Lung (tissue), 12 donors: ENCODE data around the gene BCR. TPM values are rescaled to one million over a fixed set of nuclear protein-coding genes. Genes with fewer than 3 reads are reported as not detected.

Source experiments
- ATAC-seq: fragments of 200-7000 bp; cut with Tn5 transposase; one replicate; pipeline ENCODE4 v1.9.1; 2020; ENCODE audit warnings: moderate number of reproducible peaks; ENCODE audit not compliant: insufficient read depth, low FRiP score
- DNase-seq, 3 donors: peaks; one replicate each; pipeline ENCODE4 v3.0.0-alpha.2; 2013 to 2017
- H3K27ac ChIP-seq, 2 donors: one replicate each; pipeline ENCODE4 v1.5.1; 2013; ENCODE audit warnings: mild to moderate bottlenecking in 2 of 2, moderate library complexity in 2 of 2, control low read depth in 1 of 2, inconsistent platforms in 1 of 2, low read depth in 1 of 2, low read length in 1 of 2
- H3K27me3 ChIP-seq, 3 donors: one replicate each; pipeline ENCODE4 v1.5.1; 2013; ENCODE audit warnings: low read length in 2 of 3; ENCODE audit not compliant: control insufficient read depth in 3 of 3, insufficient read depth in 3 of 3
- H3K36me3 ChIP-seq, 4 donors: one replicate each; pipeline ENCODE4 v1.5.1; 2013; ENCODE audit warnings: low read length in 4 of 4, mild to moderate bottlenecking in 1 of 4, moderate library complexity in 1 of 4; ENCODE audit not compliant: control insufficient read depth in 4 of 4, insufficient read depth in 4 of 4
- H3K4me1 ChIP-seq, 5 donors: one replicate each; pipeline ENCODE4 v1.5.1; 2013; ENCODE audit warnings: low read length in 5 of 5, mild to moderate bottlenecking in 2 of 5, moderate library complexity in 1 of 5; ENCODE audit not compliant: control insufficient read depth in 5 of 5, insufficient read depth in 5 of 5
- H3K4me3 ChIP-seq: one replicate; pipeline ENCODE4 v1.5.1; 2013; ENCODE audit warnings: mild to moderate bottlenecking, control low read depth, moderate library complexity
- H3K9ac ChIP-seq, 2 donors: one replicate each; pipeline ENCODE4 v1.5.1; 2013; ENCODE audit warnings: low read length in 2 of 2, control low read depth in 1 of 2; ENCODE audit not compliant: insufficient read depth in 1 of 2
- H3K9me3 ChIP-seq, 4 donors: one replicate each; pipeline ENCODE4 v1.5.1; 2013; ENCODE audit warnings: low read length in 3 of 4, mild to moderate bottlenecking in 1 of 4, moderate library complexity in 1 of 4; ENCODE audit not compliant: control insufficient read depth in 4 of 4, insufficient read depth in 3 of 4
- CTCF ChIP-seq: IDR thresholded peaks from 2 replicates; pipeline ENCODE4 v1.5.1; 2012; ENCODE audit warnings: mild to moderate bottlenecking; ENCODE audit errors: control extremely low read depth, extremely low read depth
- WGBS, 2 donors: extraction: QIAGEN DNeasy Blood & Tissue Kit; methylation state at CpG; one replicate each; pipeline ENCODE4 v1.1.7; 2013; 5-methylcytosine and 5-hydroxymethylcytosine counted together
- polyA plus RNA-seq, 2 donors: library from polyadenylated mRNA; stranded (reverse); fragments of 200-250 nt; gene quantifications; one replicate each; pipeline ENCODE4 v1.2.1, GENCODE V29; 2013
- total RNA-seq, 2 donors: library from RNA; depleted of rRNA in 1 of 2; stranded (reverse); fragments of >200 nt in 1 of 2; gene quantifications; one replicate each; pipeline ENCODE4 v1.2.1, GENCODE V29; 2014 to 2021
- donor health status: control.
- donor health status: control.
- donor health status: Bipolar disorder and iron deficiency.
- donor health status: healthy.
- donor health status: DM: yes; HTN: yes; CAD: no.

BCR gene
- total and polyA plus RNA-seq, 4 donors = 21.8 to 67.3 (median 31.8) TPM

DNA sequence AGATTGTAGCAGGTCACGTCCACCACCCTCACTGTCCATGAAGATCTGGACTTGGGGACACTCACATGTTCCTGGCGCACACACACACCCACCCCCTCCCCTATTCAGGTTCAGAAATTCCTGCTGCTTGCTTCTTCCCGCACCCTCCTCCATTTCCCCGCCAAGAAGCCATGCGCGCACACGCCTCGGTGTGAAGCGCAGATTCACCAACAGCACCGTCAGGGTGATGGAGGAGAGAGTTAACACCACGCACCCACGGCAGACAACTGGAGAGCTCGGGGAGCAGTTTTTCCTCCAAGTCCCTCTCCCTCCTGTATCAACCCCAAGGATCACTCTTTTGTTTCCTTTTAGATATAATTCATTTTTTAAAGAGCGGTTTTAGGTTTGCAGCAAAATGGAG is 113.4 kb downstream of the BCR start:
- Histone ChIP-seq H3K9me3 (peaks cover 0 to 1% (median 0%) of the 10 kb centered on the region in 4 donors), H3K9ac (no peak overlapping the region), H3K4me1 (no peaks in the 10 kb centered on the region), H3K27me3 (no peaks in the 10 kb centered on the region), H3K4me3 (no peak overlapping the region), H3K27ac (no peak overlapping the region), H3K36me3 (peaks cover 7 to 58% (median 12%) of the 10 kb centered on the region in 4 donors)
- no peak for TF ChIP-seq CTCF
- no peak for ATAC-seq
- WGBS, 2 donors = 89 to 98% methylated on average over 14 of the region's 14 CpGs
- no peak for DNase-seq

- Histone ChIP-seq H3K27me3 (no peaks in the 10 kb centered on the region), H3K36me3 (peaks cover 7 to 53% (median 12%) of the 10 kb centered on the region in 4 donors), H3K9me3 (peaks cover 0 to 1% (median 0%) of the 10 kb centered on the region in 4 donors), H3K4me3 (no peak overlapping the region), H3K9ac (no peak overlapping the region), H3K4me1 (no peaks in the 10 kb centered on the region), H3K27ac (no peak overlapping the region)
- 91 to 98% methylated on average over 11 of the region's 11 CpGs for WGBS, 2 donors
- DNase-seq (no peak), ATAC-seq (no peak)
- TF ChIP-seq CTCF = no peak
These were observed 113.9 kb downstream of the BCR start for GRCh38 chr22:23294221-23294620.

DNA sequence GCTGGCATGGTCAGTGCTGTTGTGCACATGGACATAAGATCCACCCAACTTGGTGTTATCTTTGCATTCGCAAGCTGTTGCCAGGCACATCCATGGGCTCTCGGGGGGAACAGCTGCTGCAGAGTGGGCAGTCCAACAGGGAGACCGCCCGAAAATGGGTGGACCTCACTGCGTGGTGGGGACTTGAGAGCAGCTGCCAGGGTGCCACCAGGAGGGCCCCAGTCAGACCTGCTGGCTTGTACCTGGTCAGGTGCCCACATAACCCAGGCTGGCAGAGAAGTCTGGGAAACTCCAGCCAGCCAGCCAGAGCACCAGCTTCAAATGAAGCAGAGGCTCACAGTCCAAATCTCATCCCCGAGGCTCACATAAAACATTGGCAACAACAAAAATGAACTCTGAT is 120.2 kb downstream of the BCR start:
- no peak overlapping the region for H3K4me3 ChIP-seq
- WGBS, 2 donors = 91 to 95% methylated on average over 6 of the region's 6 CpGs
- H3K27me3 ChIP-seq = no peaks in the 10 kb centered on the region
- peaks cover 2 to 32% (median 8%) of the 10 kb centered on the region in 4 donors for H3K36me3 ChIP-seq
- DNase-seq (no peak), ATAC-seq (no peak)
- TF ChIP-seq CTCF = no peak
- no peak overlapping the region for H3K9ac ChIP-seq
- no peaks in the 10 kb centered on the region for H3K9me3 ChIP-seq
- H3K4me1 ChIP-seq = peaks cover 0 to 5% (median 3%) of the 10 kb centered on the region in 5 donors
- no peak overlapping the region for H3K27ac ChIP-seq

- ATAC-seq (no peak), DNase-seq (no peak)
- H3K27ac ChIP-seq = no peak overlapping the region
- no peak overlapping the region for H3K4me3 ChIP-seq
- H3K36me3 ChIP-seq = peaks cover 0 to 30% (median 6%) of the 10 kb centered on the region in 4 donors
- peaks cover 0 to 16% (median 6%) of the 10 kb centered on the region in 5 donors for H3K4me1 ChIP-seq
- no peak for TF ChIP-seq CTCF
- 90 to 92% methylated on average over 7 of the region's 7 CpGs for WGBS, 2 donors
- H3K9ac ChIP-seq = no peak overlapping the region
- no peaks in the 10 kb centered on the region for H3K27me3 ChIP-seq
- H3K9me3 ChIP-seq = no peaks in the 10 kb centered on the region
These were observed 121.3 kb downstream of the BCR start for GRCh38 chr22:23301591-23301990.
